ENCODE data around the gene RDX. TPM values are rescaled to one million over a fixed set of nuclear protein-coding genes. Genes with fewer than 3 reads are reported as not detected.

The RDX gene
- total RNA-seq, 1 experiment from 2014 or later: 86.6 TPM

- Histone ChIP-seq H4K8ac (replicated peaks; ENCODE audit: insufficient read length, low read depth, low read length) (no peak overlapping the region), H3K27ac (ENCODE audit: insufficient read length, low read depth, low read length) (no peak overlapping the region), H3K18ac (ENCODE audit: insufficient read length, low read depth, low read length) (no peak overlapping the region), H3K4ac (ENCODE audit: low read depth, low read length) (no peak overlapping the region), H3K9me3 (ENCODE audit: control insufficient read depth, low read depth, low read length) (no peaks in the 10 kb centered on the region), H3K79me2 (ENCODE audit: insufficient read depth, low read length) (no peaks in the 10 kb centered on the region), H3K4me2 (ENCODE audit: insufficient read depth, insufficient read length, low read length) (no peak overlapping the region), H2AFZ (ENCODE audit: low read length) (no peak overlapping the region), H3T11ph (ENCODE audit: low read length) (no peak overlapping the region), H3K56ac (ENCODE audit: insufficient read length, low read depth, low read length) (no peak overlapping the region), H3K23me2 (ENCODE audit: insufficient read length, low read depth, low read length, poor library complexity, severe bottlenecking) (no peaks in the 10 kb centered on the region), H3K27me3 (ENCODE audit: insufficient read depth, low read length) (no peaks in the 10 kb centered on the region), H2BK12ac (ENCODE audit: insufficient read length, low read depth, low read length) (no peak overlapping the region), H2BK20ac (ENCODE audit: low read depth, low read length, poor library complexity, severe bottlenecking) (no peak overlapping the region), H2BK5ac (ENCODE audit: insufficient read length, low read length) (no peak overlapping the region), H3K79me1 (ENCODE audit: insufficient read depth, low read depth, low read length, poor library complexity, severe bottlenecking) (no peaks in the 10 kb centered on the region), H2AK5ac (ENCODE audit: insufficient read length, low read length) (no peak overlapping the region), H2BK120ac (ENCODE audit: low read depth, low read length, poor library complexity, severe bottlenecking) (no peak overlapping the region), H3K14ac (ENCODE audit: insufficient read depth, low read length) (no peak overlapping the region), H4K5ac (ENCODE audit: insufficient read length, low read depth, low read length) (no peak overlapping the region), H3K9ac (ENCODE audit: extremely low read depth, insufficient read length, low read length) (no peak overlapping the region), H3K23ac (ENCODE audit: insufficient read length, low read depth, low read length) (no peak overlapping the region), H4K20me1 (ENCODE audit: control insufficient read depth, insufficient read depth, insufficient read length) (no peaks in the 10 kb centered on the region), H2BK15ac (ENCODE audit: low read depth, low read length) (no peak overlapping the region), H3K4me1 (ENCODE audit: insufficient read depth, low read length) (peaks cover 15% of the 10 kb centered on the region; the same call in 1 of the 2 replicates), H4K91ac (ENCODE audit: insufficient read length, low read depth, low read length) (no peak overlapping the region)
- Mint-ChIP-seq H3K36me3 (ENCODE audit: insufficient read depth in 1 of 3, low read depth in 3 of 3) (no peaks in the 10 kb centered on the region), H3K9me3 (no peaks in the 10 kb centered on the region), H3K27me3 (ENCODE audit: low read depth) (peaks cover 3% of the 10 kb centered on the region), H3K27ac (no peak overlapping the region), H3K4me1 (peaks cover 26 to 41% of the 10 kb centered on the region in 2 experiments), H3K4me3 (no peak overlapping the region)
- no peak for DNase-seq
- WGBS (ENCODE audit: extremely low coverage, insufficient read length, low lambda C conversion rate): no CpG with 5 or more reads among the region's 5 CpGs
- TF ChIP-seq, protein P1, sequence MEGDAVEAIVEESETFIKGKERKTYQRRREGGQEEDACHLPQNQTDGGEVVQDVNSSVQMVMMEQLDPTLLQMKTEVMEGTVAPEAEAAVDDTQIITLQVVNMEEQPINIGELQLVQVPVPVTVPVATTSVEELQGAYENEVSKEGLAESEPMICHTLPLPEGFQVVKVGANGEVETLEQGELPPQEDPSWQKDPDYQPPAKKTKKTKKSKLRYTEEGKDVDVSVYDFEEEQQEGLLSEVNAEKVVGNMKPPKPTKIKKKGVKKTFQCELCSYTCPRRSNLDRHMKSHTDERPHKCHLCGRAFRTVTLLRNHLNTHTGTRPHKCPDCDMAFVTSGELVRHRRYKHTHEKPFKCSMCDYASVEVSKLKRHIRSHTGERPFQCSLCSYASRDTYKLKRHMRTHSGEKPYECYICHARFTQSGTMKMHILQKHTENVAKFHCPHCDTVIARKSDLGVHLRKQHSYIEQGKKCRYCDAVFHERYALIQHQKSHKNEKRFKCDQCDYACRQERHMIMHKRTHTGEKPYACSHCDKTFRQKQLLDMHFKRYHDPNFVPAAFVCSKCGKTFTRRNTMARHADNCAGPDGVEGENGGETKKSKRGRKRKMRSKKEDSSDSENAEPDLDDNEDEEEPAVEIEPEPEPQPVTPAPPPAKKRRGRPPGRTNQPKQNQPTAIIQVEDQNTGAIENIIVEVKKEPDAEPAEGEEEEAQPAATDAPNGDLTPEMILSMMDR (conservative IDR thresholded peaks at IDR 0.05): no peak
Measured at GRCh38 chr11:110182886-110183285, 113.5 kb downstream of the RDX start.

Measured in H9 (cell line).